Omental fat pad (tissue), 4 donors: ENCODE results near the gene BAX. TPM values are rescaled to one million over a fixed set of nuclear protein-coding genes. Genes with fewer than 3 reads are reported as not detected.

Source experiments
- ATAC-seq: fragments of 150-250 bp; one replicate; pipeline ENCODE4 v1.9.1; 2016; ENCODE audit warnings: mild to moderate bottlenecking, moderate library complexity; ENCODE audit not compliant: low FRiP score
- DNase-seq: peaks from one replicate; pipeline ENCODE4 v3.0.0-alpha.2; 2019; ENCODE audit warnings: low spot score
- CTCF ChIP-seq, 3 donors: fragments of 450-650 bp; IDR thresholded peaks; one replicate each; pipeline ENCODE4 v1.5.1; 2016 to 2017; ENCODE audit warnings: antibody characterized with exemption in 3 of 3, mild to moderate bottlenecking in 3 of 3, moderate library complexity in 2 of 3
- total RNA-seq, 4 donors: library from RNA; depleted of rRNA; stranded (reverse); fragments of >200 nt; gene quantifications; one replicate each; pipeline ENCODE4 v1.1.0, GENCODE V29; 2016

Gene BAX
- total RNA-seq, 4 donors from 2014 or later: 26.4 to 64.2 (median 37.3) TPM

- ATAC-seq (no peak), DNase-seq (no peak)
- TF ChIP-seq CTCF (IDR thresholded peaks at IDR 0.05): no peak
Observed at GRCh38 chr19:48946463-48947257, 8.0 kb upstream of the BAX start.

GRCh38 chr19:48947258-48947542 is 7.5 kb upstream of the BAX start:
- DNase-seq (no peak), ATAC-seq (no peak)
- no peak for TF ChIP-seq CTCF (IDR thresholded peaks at IDR 0.05)

- no peak for DNase-seq
- no peak for ATAC-seq
- no peak for TF ChIP-seq CTCF (IDR thresholded peaks at IDR 0.05)
Observed at GRCh38 chr19:48950159-48950558, 4.5 kb upstream of the BAX start.

GRCh38 chr19:48950830-48951519 is 3.7 kb upstream of the BAX start:
- no peak for ATAC-seq
- no peak for DNase-seq
- TF ChIP-seq CTCF (IDR thresholded peaks at IDR 0.05): no peak

GRCh38 chr19:48953141-48953540 is 1.5 kb upstream of the BAX start:
- no peak for TF ChIP-seq CTCF (IDR thresholded peaks at IDR 0.05)
- ATAC-seq (no peak), DNase-seq (no peak)

GRCh38 chr19:48953990-48954594 is 583 bp upstream of the BAX start:
- DNase-seq: no peak
- TF ChIP-seq CTCF (IDR thresholded peaks at IDR 0.05): no peak
- no peak for ATAC-seq
